ENCODE results near the gene DLGAP1.

DLGAP1 gene

GRCh38 chr18:3742541-3742940 lies 712.6 kb downstream of the DLGAP1 start:
- POLR2A ChIA-PET, result no interaction called here
- CTCF ChIA-PET, result interaction anchor here (0.6 kb wide), 3 partner anchors 8 to 513 kb away, joined by 3 to 4 read pairs (median 3); no protein-coding TSS in a partner anchor
- TF ChIP-seq ZBTB20 (tag by site-specific recombination; IDR thresholded peaks at IDR 0.05) (no peak), ZNF654 (tag by site-specific recombination; IDR thresholded peaks at IDR 0.05; ENCODE audit: low read depth) (no peak), REPIN1 (tag by site-specific recombination; IDR thresholded peaks at IDR 0.05; ENCODE audit: low read depth) (no peak), ZNF600 (tag by site-specific recombination; IDR thresholded peaks at IDR 0.05) (no peak), ZBTB10 (tag by site-specific recombination; IDR thresholded peaks at IDR 0.05) (no peak), ZBTB48 (tag by site-specific recombination; IDR thresholded peaks at IDR 0.05) (no peak), HOXD13 (CRISPR knock-in tag; IDR thresholded peaks at IDR 0.05; ENCODE audit: borderline replicate concordance) (no peak)
- H3K4me3 ChIP-seq (ENCODE audit: low read depth, low read length), result no peak overlapping the region
- no peak overlapping the region for H3K27ac ChIP-seq (ENCODE audit: extremely low read depth, low read depth, low read length)
- H3K9me3 ChIP-seq (ENCODE audit: control insufficient read depth, insufficient read depth, low read depth, low read length), result no peaks in the 10 kb centered on the region
- no peaks in the 10 kb centered on the region; a peak in 1 of 3 replicates for H3K36me3 ChIP-seq (ENCODE audit: control insufficient read depth in 2 of 2, insufficient read depth in 1 of 2, low read length in 2 of 2)
- H3K4me1 ChIP-seq (ENCODE audit: control insufficient read depth, insufficient read depth, low read length), result no peaks in the 10 kb centered on the region

GRCh38 chr18:3741333-3741732 lies 713.8 kb downstream of the DLGAP1 start:
- TF ChIP-seq ZNF18 (tag by site-specific recombination; IDR thresholded peaks at IDR 0.05) (no peak), ZNF114 (tag by site-specific recombination; IDR thresholded peaks at IDR 0.05) (peak; percentile 39; the same call in 1 of the 2 replicates)
- Histone ChIP-seq H3K4me1 (ENCODE audit: control insufficient read depth, insufficient read depth, low read length) (no peaks in the 10 kb centered on the region), H3K4me3 (ENCODE audit: low read depth, low read length) (no peak overlapping the region), H3K9me3 (ENCODE audit: control insufficient read depth, insufficient read depth, low read depth, low read length) (no peaks in the 10 kb centered on the region), H3K36me3 (ENCODE audit: control insufficient read depth in 2 of 2, insufficient read depth in 1 of 2, low read length in 2 of 2) (no peaks in the 10 kb centered on the region; a peak in 1 of 3 replicates), H3K27ac (ENCODE audit: extremely low read depth, low read depth, low read length) (no peak overlapping the region)
- POLR2A ChIA-PET, result no interaction called here
- CTCF ChIA-PET, result interaction anchor here (0.7 kb wide), 1 partner anchor 78 kb away, joined by 3 read pairs; no protein-coding TSS in a partner anchor

- POLR2A ChIA-PET, result no interaction called here
Measured at GRCh38 chr18:3728704-3729437, 726.2 kb downstream of the DLGAP1 start.

GRCh38 chr18:3727274-3727673 lies 727.8 kb downstream of the DLGAP1 start:
- ChIA-PET CTCF (interaction anchor here (0.7 to 1.1 kb wide), 2 partner anchors 24 to 1536 kb away, joined by 3 to 6 read pairs; no protein-coding TSS in a partner anchor), POLR2A (no interaction called here)
- H3K9me3 ChIP-seq (ENCODE audit: control insufficient read depth, insufficient read depth, low read depth, low read length), result no peaks in the 10 kb centered on the region
- peaks cover 9% of the 10 kb centered on the region for H3K4me1 ChIP-seq (ENCODE audit: control insufficient read depth, insufficient read depth, low read length)
- H3K36me3 ChIP-seq (ENCODE audit: control insufficient read depth in 2 of 2, insufficient read depth in 1 of 2, low read length in 2 of 2), result no peaks in the 10 kb centered on the region
- H3K4me3 ChIP-seq (ENCODE audit: low read depth, low read length), result no peak overlapping the region
- H3K27ac ChIP-seq (ENCODE audit: extremely low read depth, low read depth, low read length), result no peak overlapping the region
- TF ChIP-seq YY1 (tag by site-specific recombination; IDR thresholded peaks at IDR 0.05) (no peak), ZNF670 (tag by site-specific recombination; IDR thresholded peaks at IDR 0.05; ENCODE audit: low read depth) (no peak), HOXA7 (CRISPR knock-in tag; IDR thresholded peaks at IDR 0.05; ENCODE audit: borderline replicate concordance) (no peak), ZNF302 (tag by site-specific recombination; IDR thresholded peaks at IDR 0.05; ENCODE audit: low read depth) (no peak), ZNF335 (tag by site-specific recombination; conservative IDR thresholded peaks at IDR 0.05) (no peak), ZNF394 (tag by site-specific recombination; IDR thresholded peaks at IDR 0.05; ENCODE audit: borderline replicate concordance) (no peak), ZNF292 (tag by site-specific recombination; IDR thresholded peaks at IDR 0.05; ENCODE audit: borderline replicate concordance, low read depth) (no peak), ZNF140 (tag by site-specific recombination; IDR thresholded peaks at IDR 0.05) (no peak), KLF10 (tag by site-specific recombination; IDR thresholded peaks at IDR 0.05) (no peak), ZNF398 (tag by site-specific recombination; IDR thresholded peaks at IDR 0.05) (no peak), ZNF18 (tag by site-specific recombination; IDR thresholded peaks at IDR 0.05) (no peak)

More at GRCh38 chr18:3728704-3729437, 726.2 kb downstream of the DLGAP1 start:
- no peaks in the 10 kb centered on the region for H3K36me3 ChIP-seq (ENCODE audit: control insufficient read depth in 2 of 2, insufficient read depth in 1 of 2, low read length in 2 of 2)
- TF ChIP-seq ZNF571 (tag by site-specific recombination; IDR thresholded peaks at IDR 0.05), result no peak
- no peak overlapping the region for H3K4me3 ChIP-seq (ENCODE audit: low read depth, low read length)
- CTCF ChIA-PET, result no interaction called here
- H3K4me1 ChIP-seq (ENCODE audit: control insufficient read depth, insufficient read depth, low read length), result 0 out of 2 replicates have a peak, but pooled peaks cover 3% of the 10 kb centered on the region
- no peaks in the 10 kb centered on the region for H3K9me3 ChIP-seq (ENCODE audit: control insufficient read depth, insufficient read depth, low read depth, low read length)
- no peak overlapping the region for H3K27ac ChIP-seq (ENCODE audit: extremely low read depth, low read depth, low read length)
